Naive B cell (primary cell): Measurements from ENCODE around the gene APCDD1L. TPM values are rescaled to one million over a fixed set of nuclear protein-coding genes. Genes with fewer than 3 reads are reported as not detected.
A peak's percentile ranks its signal among the peaks of the same experiment; 100 is the strongest.
"Not testable (repeated sequence)": the region's sequence is repeated elsewhere in the genome, so short reads cannot be mapped to it uniquely, and the experiment has no call there.

Source experiments
- ATAC-seq, 2 donors: fragments of 150-1000 bp; cut with Tn5 transposase; 2 replicates each; pipeline ENCODE4 v1.10.0; 2021; ENCODE audit warnings: low read depth in 2 of 2, mild to moderate bottlenecking in 2 of 2, moderate library complexity in 2 of 2
- DNase-seq: peaks from one replicate; pipeline ENCODE4 v3.0.0; 2022
- H3K27ac Mint-ChIP-seq, 6 donors: one replicate each; pipeline ENCODE4 v1.8.0; 2020 to 2022; ENCODE audit warnings: mild to moderate bottlenecking in 6 of 6, mixed read lengths in 6 of 6, moderate library complexity in 5 of 6, inconsistent platforms in 2 of 6
- H3K27me3 Mint-ChIP-seq, 3 donors: one replicate each; pipeline ENCODE4 v1.8.0; 2021 to 2022; ENCODE audit warnings: mixed read lengths in 3 of 3, mild to moderate bottlenecking in 1 of 3
- H3K36me3 Mint-ChIP-seq, 2 donors: one replicate each; pipeline ENCODE4 v1.8.0; 2020 to 2022; ENCODE audit warnings: mixed read lengths in 2 of 2, inconsistent platforms in 1 of 2, mild to moderate bottlenecking in 1 of 2
- H3K4me1 Mint-ChIP-seq, 3 donors: one replicate each; pipeline ENCODE4 v1.8.0; 2020 to 2022; ENCODE audit warnings: mixed read lengths in 3 of 3, inconsistent platforms in 1 of 3, mild to moderate bottlenecking in 1 of 3, moderate library complexity in 1 of 3
- H3K4me3 Mint-ChIP-seq, 8 donors: one replicate each; pipeline ENCODE4 v1.8.0; 2020 to 2022; ENCODE audit warnings: mild to moderate bottlenecking in 8 of 8, mixed read lengths in 8 of 8, moderate library complexity in 8 of 8, inconsistent platforms in 2 of 8
- H3K9me3 Mint-ChIP-seq, 7 donors: one replicate each; pipeline ENCODE4 v1.8.0; 2020 to 2022; ENCODE audit warnings: mixed read lengths in 7 of 7, mild to moderate bottlenecking in 5 of 7, inconsistent platforms in 2 of 7, moderate library complexity in 1 of 7
- polyA plus RNA-seq, 6 donors: library from polyadenylated mRNA; unstranded; fragments of 300-500 nt; fragmentation: Illumina TruSeq; gene quantifications; one replicate each; pipeline ENCODE4 v1.2.3, GENCODE V29; 2021; ENCODE audit warnings: low read depth in 6 of 6

APCDD1L gene
- polyA plus RNA-seq, 6 donors from 2014 or later, result 0.08 to 0.33 (median 0.11) TPM; not detected in 2

DNA sequence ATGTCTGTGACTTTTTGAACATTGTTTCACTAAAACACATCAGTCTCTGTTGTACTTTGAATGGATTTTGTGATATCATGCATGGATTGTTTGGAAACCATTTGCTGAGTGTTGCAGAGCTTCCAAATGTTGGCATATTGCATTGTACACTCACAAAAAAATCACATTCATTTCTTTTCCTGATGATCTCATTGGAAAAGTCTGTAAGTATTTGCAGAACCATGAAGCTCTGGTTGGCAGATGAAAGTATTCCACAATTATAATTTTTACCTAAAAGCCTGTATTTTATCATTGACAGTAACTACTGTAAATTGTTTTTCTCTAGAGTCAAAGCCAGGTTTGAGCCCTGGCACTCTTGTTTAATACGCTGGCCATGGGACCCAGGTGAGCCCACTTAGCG lies 84.1 kb downstream of the APCDD1L start:
- Mint-ChIP-seq H3K4me3 (no peak overlapping the region), H3K36me3 (peaks cover 0 to 7% of the 10 kb centered on the region in 2 donors), H3K27ac (no peak overlapping the region), H3K27me3 (no peaks in the 10 kb centered on the region), H3K9me3 (no peaks in the 10 kb centered on the region), H3K4me1 (peaks cover 21 to 30% (median 27%) of the 10 kb centered on the region in 3 donors)
- ATAC-seq (no peak), DNase-seq (no peak)

DNA sequence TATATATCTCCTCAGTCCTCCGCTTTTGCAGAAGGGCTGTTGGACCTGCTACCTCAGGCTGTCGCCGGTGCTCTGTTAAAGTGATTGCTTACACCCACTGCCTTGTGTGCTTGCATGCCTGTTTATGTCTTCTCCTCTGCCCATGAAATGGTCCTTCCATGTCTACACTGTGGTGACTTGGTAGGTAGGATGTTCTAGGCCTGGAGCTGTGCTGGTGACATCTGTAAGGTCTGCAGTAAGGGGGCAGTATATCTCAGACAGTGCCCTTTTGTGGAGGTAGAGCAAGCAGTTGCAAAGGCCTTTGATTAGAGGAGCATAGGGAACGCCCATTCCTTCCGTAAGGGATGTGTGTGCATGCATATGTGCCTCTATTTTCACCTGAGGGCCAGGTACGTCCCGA lies 85.9 kb downstream of the APCDD1L start:
- H3K4me3 Mint-ChIP-seq, result no peak overlapping the region
- H3K4me1 Mint-ChIP-seq, result peaks cover 14 to 29% (median 20%) of the 10 kb centered on the region in 3 donors
- H3K27me3 Mint-ChIP-seq, result no peaks in the 10 kb centered on the region
- ATAC-seq (no peak), DNase-seq (no peak)
- H3K27ac Mint-ChIP-seq, result peak overlapping the region in 1 of 6 donors; percentile 63
- peaks cover 0 to 3% of the 10 kb centered on the region in 2 donors for H3K36me3 Mint-ChIP-seq
- no peaks in the 10 kb centered on the region for H3K9me3 Mint-ChIP-seq

GRCh38 chr20:58428364-58428763 lies 86.8 kb downstream of the APCDD1L start:
- Mint-ChIP-seq H3K27ac (no peak overlapping the region), H3K9me3 (no peaks in the 10 kb centered on the region), H3K27me3 (no peaks in the 10 kb centered on the region), H3K4me3 (no peak overlapping the region), H3K4me1 (peaks cover 14 to 23% (median 22%) of the 10 kb centered on the region in 3 donors), H3K36me3 (peaks cover 0 to 3% of the 10 kb centered on the region in 2 donors)
- no peak for ATAC-seq
- no peak for DNase-seq

DNA sequence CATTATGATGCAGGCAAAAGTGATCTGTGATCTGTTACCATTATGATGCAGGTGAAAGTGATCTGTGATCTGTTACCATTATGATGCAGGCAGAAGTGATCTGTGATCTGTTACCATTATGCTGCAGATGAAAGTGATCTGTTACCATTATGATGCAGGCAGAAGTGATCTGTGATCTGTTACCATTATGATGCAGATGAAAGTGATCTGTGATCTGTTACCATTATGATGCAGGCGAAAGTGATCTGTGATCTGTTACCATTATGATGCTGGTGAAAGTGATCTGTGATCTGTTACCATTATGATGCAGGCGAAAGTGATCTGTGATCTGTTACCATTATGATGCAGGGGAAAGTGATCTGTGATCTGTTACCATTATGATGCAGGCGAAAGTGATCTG lies 87.6 kb downstream of the APCDD1L start:
- H3K4me1 Mint-ChIP-seq, result peaks cover 6 to 16% (median 14%) of the 10 kb centered on the region in 3 donors
- H3K27me3 Mint-ChIP-seq, H3K4me3 Mint-ChIP-seq, H3K27ac Mint-ChIP-seq, DNase-seq, H3K36me3 Mint-ChIP-seq, ATAC-seq, H3K9me3 Mint-ChIP-seq: not testable (repeated sequence)

- Mint-ChIP-seq H3K4me3 (no peak overlapping the region), H3K4me1 (peaks cover 3 to 10% (median 6%) of the 10 kb centered on the region in 3 donors), H3K9me3 (no peaks in the 10 kb centered on the region), H3K27ac (peak overlapping the region in 3 of 6 donors; percentile 7 to 75 (median 29)), H3K27me3 (no peaks in the 10 kb centered on the region), H3K36me3 (peaks cover 6 to 12% of the 10 kb centered on the region in 2 donors)
- ATAC-seq (no peak), DNase-seq (no peak)
Measured at GRCh38 chr20:58424218-58424969, 90.8 kb downstream of the APCDD1L start.

- H3K9me3 Mint-ChIP-seq, result no peaks in the 10 kb centered on the region
- no peak for DNase-seq
Measured at GRCh38 chr20:58421497-58421850, 93.7 kb downstream of the APCDD1L start.

DNA sequence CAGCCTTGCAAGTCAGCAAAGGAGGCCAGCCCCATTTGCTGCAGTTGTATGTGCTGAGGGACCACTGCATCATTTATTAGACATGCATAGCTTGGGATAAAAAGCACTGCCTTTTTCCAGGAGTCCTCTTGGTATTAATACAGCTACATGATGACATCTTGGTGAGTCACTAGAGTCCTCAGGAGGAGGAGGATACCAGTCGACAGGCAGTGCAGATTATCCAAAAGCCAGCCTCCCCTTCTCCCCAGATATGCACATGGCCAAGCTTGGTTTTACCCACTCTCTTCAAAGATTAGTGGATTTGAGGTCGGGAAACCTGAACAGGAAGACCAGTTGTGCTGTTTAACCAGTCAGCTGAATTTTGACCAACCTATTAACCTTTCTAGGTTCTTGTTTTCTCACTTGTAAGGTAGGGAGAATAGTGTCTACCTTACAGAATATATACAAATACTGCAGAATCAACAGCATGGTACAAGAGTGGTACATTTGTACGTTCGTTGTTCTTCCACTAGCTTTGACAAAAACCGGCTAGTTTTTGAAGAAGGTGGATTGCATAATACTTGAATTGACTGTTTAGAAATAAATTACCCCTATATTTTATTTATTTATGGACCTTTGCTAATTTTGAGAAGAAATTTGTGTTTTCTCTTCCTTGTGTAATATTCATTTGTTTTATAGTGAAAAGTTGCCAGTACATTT lies 94.3 kb downstream of the APCDD1L start:
- ATAC-seq, result no peak
- no peak for DNase-seq
- no peaks in the 10 kb centered on the region for H3K27me3 Mint-ChIP-seq
- H3K36me3 Mint-ChIP-seq, result peaks cover 10 to 19% of the 10 kb centered on the region in 2 donors
- H3K4me1 Mint-ChIP-seq, result peaks cover 16 to 22% (median 20%) of the 10 kb centered on the region in 3 donors
- H3K9me3 Mint-ChIP-seq, result no peaks in the 10 kb centered on the region
- peak overlapping the region in 1 of 6 donors; percentile 65 for H3K27ac Mint-ChIP-seq
- no peak overlapping the region for H3K4me3 Mint-ChIP-seq

More at GRCh38 chr20:58421497-58421850, 93.7 kb downstream of the APCDD1L start:
- no peak for ATAC-seq
- Mint-ChIP-seq H3K4me1 (peaks cover 11 to 17% (median 14%) of the 10 kb centered on the region in 3 donors), H3K27ac (no peak overlapping the region), H3K27me3 (no peaks in the 10 kb centered on the region), H3K36me3 (peaks cover 10 to 19% of the 10 kb centered on the region in 2 donors), H3K4me3 (no peak overlapping the region)

GRCh38 chr20:58418949-58419748 lies 96.0 kb downstream of the APCDD1L start:
- peaks cover 12 to 21% (median 20%) of the 10 kb centered on the region in 3 donors for H3K4me1 Mint-ChIP-seq
- H3K4me3 Mint-ChIP-seq, result no peak overlapping the region
- no peak for DNase-seq

GRCh38 chr20:58417438-58417837 lies 97.8 kb downstream of the APCDD1L start:
- Mint-ChIP-seq H3K9me3 (peaks cover 0 to 3% (median 0%) of the 10 kb centered on the region in 7 donors), H3K4me3 (no peak overlapping the region), H3K27ac (peak overlapping the region in 1 of 6 donors; percentile 37), H3K36me3 (peaks cover 10 to 22% of the 10 kb centered on the region in 2 donors), H3K27me3 (no peaks in the 10 kb centered on the region), H3K4me1 (peaks cover 12 to 21% (median 18%) of the 10 kb centered on the region in 3 donors)
- DNase-seq (no peak), ATAC-seq (no peak)

More at GRCh38 chr20:58418949-58419748, 96.0 kb downstream of the APCDD1L start:
- Mint-ChIP-seq H3K27me3 (no peaks in the 10 kb centered on the region), H3K9me3 (peaks cover 0 to 3% (median 0%) of the 10 kb centered on the region in 7 donors), H3K36me3 (peaks cover 10 to 22% of the 10 kb centered on the region in 2 donors), H3K27ac (peak overlapping the region in 1 of 6 donors; percentile 39)
- ATAC-seq, result no peak

DNA sequence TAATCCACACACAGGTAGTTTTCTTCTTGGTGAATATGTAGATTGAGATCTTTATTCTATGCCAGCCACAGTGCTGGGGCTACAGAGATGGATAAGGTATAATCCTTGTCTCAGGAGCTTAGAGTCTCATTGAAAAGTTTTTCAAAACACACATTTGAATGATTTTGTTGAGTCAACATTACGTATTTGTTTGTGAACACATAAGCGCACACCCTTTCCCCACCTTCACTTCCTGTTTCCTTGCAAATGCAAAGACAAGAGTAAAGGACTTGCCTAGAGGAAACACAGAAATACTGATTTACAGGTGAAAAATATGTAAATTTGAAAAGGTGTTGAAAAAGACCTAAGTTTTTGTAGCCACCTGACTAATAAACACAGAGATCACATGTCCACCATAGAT lies 98.4 kb downstream of the APCDD1L start:
- H3K27ac Mint-ChIP-seq, result peak overlapping the region in 2 of 6 donors; percentile 51 to 56
- peaks cover 10 to 22% of the 10 kb centered on the region in 2 donors for H3K36me3 Mint-ChIP-seq
- peaks cover 12 to 21% (median 20%) of the 10 kb centered on the region in 3 donors for H3K4me1 Mint-ChIP-seq
- H3K27me3 Mint-ChIP-seq, result no peaks in the 10 kb centered on the region
- DNase-seq, result no peak
- ATAC-seq, result no peak
- H3K9me3 Mint-ChIP-seq, result peaks cover 0 to 3% (median 0%) of the 10 kb centered on the region in 7 donors
- no peak overlapping the region for H3K4me3 Mint-ChIP-seq

GRCh38 chr20:58416057-58416456 lies 99.1 kb downstream of the APCDD1L start:
- H3K4me3 Mint-ChIP-seq, result no peak overlapping the region
- DNase-seq, result no peak
- H3K27me3 Mint-ChIP-seq, result no peaks in the 10 kb centered on the region
- H3K4me1 Mint-ChIP-seq, result peaks cover 12 to 22% (median 21%) of the 10 kb centered on the region in 3 donors
- H3K9me3 Mint-ChIP-seq, result peaks cover 0 to 3% (median 0%) of the 10 kb centered on the region in 7 donors
- peak overlapping the region in 2 of 6 donors; percentile 51 to 71 for H3K27ac Mint-ChIP-seq
- H3K36me3 Mint-ChIP-seq, result peaks cover 10 to 22% of the 10 kb centered on the region in 2 donors
- ATAC-seq, result no peak

DNA sequence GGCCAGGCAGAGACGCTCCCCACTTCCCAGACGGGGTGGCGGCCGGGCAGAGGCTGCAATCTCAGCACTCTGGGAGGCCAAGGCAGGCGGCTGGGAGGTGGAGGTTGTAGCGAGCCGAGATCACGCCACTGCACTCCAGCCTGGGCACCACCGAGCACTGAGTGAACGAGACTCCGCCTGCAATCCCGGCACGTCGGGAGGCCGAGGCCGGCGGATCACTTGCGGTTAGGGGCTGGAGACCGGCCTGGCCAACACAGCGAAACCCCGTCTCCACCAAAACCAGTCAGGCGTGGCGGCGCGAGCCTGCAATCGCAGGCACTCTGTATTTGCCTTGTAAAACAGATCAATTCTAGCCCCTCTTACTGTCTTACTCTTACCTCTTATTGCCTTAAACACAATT lies 100.4 kb downstream of the APCDD1L start:
- H3K4me3 Mint-ChIP-seq, H3K27me3 Mint-ChIP-seq, ATAC-seq, H3K9me3 Mint-ChIP-seq, DNase-seq: not testable (repeated sequence)
- Mint-ChIP-seq H3K4me1 (peaks cover 14 to 26% (median 23%) of the 10 kb centered on the region in 3 donors), H3K27ac (peak overlapping the region in 1 of 6 donors; percentile 72), H3K36me3 (peaks cover 8 to 17% of the 10 kb centered on the region in 2 donors)

GRCh38 chr20:58414216-58414615 lies 101.0 kb downstream of the APCDD1L start:
- H3K36me3 Mint-ChIP-seq, result peaks cover 2 to 12% of the 10 kb centered on the region in 2 donors
- not testable (repeated sequence) for H3K27ac Mint-ChIP-seq, ATAC-seq, DNase-seq, H3K27me3 Mint-ChIP-seq, H3K9me3 Mint-ChIP-seq, H3K4me3 Mint-ChIP-seq
- peaks cover 14 to 32% (median 24%) of the 10 kb centered on the region in 3 donors for H3K4me1 Mint-ChIP-seq
